GM21529 (cell line): ENCODE data around the gene RICTOR.
"Not testable (repeated sequence)": the region's sequence is repeated elsewhere in the genome, so short reads cannot be mapped to it uniquely, and the experiment has no call there.

ENCODE experiments used
- ATAC-seq: cut with Tn5 transposase; IDR thresholded peaks from one replicate; pipeline ENCODE4 v1.9.1; 2021; ENCODE audit not compliant: unreplicated experiment

RICTOR gene

GRCh38 chr5:39058178-39058921 is 15.8 kb downstream of the RICTOR start:
- ATAC-seq, result peak; percentile 86

DNA sequence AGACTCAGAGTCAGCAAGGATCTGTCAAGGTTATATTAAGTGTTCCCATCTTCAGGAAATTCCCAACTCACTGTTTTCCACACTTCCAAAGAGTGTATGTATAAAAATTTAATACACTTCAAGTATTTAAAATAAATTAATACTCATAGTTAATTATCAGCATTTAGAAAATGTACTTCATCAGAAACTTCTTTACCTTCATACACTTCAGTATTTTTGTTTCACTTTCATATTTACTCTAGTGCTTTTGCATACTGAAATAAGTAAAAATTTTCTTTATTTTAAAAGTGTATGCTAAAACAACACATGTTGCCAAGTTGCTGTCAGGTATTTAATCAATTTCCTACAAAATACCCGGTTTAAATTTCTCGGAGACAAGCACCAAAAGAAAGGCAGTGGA is 16.5 kb downstream of the RICTOR start:
- peak; percentile 57 for ATAC-seq

GRCh38 chr5:39055768-39056398 is 18.3 kb downstream of the RICTOR start:
- ATAC-seq, result no peak

DNA sequence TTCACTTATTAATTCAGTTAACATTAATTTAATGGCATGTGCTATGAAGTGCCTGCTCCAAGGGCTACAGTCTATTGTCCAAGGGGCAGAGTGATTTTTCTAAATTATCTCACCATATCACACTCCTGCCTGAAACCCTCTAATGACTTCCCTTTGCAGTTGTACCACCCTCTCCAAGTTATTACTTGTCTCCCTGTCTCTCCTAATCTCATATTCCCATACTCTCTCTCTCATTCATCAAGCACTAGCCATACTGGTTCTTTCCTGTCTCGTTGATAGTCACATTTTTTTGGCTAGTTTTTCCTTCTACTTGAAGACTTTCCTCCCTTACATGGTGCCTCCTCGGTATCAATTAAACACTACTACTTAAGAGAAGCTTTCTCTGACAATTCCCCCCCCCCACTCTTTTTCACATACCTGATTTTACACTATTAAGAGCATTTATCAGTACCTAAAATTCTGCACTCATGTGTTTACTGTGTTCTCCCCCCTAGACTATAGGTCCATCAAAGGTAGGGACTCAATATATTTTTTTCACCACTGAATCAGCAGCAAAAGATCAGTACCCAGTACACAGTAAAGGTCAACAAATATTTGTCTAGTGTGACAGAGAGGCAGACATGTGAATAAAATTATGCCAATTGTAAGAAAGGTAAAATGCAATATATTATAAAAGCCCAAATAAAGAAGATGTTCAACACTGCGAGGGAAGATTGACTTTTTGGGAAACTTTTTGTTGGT is 19.0 kb downstream of the RICTOR start:
- no peak for ATAC-seq

DNA sequence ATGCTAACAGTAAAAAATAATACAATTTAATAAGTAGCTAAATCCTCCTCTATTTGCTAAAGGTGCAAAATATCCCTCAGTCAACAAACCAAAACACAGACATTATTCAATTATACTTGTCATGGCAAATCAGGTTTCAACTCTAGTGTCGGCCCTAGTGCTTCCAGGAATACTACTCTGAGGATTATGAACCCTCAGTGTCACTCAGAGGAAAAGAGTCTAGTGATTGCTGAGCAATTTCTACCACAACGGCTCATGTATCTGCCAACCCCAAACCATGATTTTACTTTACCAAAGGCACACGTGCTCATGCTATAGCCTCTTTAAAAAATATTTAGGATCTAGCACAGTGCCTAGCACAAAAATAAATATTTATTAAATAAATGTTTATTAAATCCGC is 21.0 kb downstream of the RICTOR start:
- ATAC-seq, result no peak

DNA sequence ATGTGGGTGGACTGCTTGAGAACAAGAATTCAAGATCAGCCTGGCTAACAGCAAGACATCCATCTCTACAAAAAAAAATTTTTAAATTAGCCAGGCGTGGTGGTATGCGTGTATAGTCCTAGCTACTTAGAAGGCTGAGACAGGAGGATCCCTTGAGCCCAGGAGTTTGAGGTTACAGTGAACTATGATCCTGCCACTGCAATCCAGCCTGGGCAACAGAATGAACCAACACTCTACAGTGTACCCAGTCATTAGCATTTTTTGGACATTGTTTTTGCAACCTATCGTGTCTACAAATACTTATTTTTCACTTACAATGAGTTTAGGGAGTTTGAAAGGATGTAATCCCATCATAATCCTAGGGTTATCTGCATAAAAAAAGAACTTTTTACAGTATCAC is 22.1 kb downstream of the RICTOR start:
- ATAC-seq, result no peak

GRCh38 chr5:39049315-39049714 is 24.9 kb downstream of the RICTOR start:
- ATAC-seq, result no peak

DNA sequence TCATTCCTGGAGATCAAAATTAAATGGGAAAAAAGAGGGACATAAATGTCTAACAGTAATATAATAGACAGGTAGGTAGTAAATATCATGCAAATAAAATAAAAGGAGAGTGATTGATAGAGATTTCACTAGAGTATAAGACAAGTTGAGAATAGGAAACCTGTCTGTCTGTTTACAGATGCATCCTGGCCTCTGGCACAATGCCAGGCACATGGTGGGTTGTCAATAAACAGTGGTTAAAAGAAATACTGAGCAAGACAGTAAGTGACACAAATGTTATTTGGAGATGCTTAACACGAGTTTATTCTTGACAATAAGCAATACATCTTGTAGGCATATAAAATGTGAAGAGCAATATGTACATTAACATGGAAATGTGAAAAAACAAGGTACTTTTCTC is 33.3 kb downstream of the RICTOR start:
- ATAC-seq, result no peak

DNA sequence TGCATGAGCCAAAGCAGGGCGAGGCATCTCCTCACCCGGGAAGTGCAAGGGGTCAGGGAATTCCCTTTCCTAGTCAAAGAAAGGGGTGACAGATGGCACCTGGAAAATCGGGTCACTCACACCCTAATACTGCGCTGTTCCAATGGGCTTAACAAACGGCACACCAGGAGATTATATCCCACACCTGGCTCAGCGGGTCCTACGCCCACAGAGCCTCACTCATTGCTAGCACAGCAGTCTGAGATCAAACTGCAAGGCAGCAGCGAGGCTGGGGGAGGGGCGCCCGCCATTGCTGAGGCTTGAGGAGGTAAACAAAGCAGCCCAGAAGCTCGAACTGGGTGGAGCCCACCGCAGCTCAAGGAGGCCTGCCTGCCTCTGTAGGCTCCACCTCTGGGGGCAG is 39.7 kb downstream of the RICTOR start:
- not testable (repeated sequence) for ATAC-seq

- no peak for ATAC-seq
Observed at GRCh38 chr5:39031041-39031440, 43.2 kb downstream of the RICTOR start.

DNA sequence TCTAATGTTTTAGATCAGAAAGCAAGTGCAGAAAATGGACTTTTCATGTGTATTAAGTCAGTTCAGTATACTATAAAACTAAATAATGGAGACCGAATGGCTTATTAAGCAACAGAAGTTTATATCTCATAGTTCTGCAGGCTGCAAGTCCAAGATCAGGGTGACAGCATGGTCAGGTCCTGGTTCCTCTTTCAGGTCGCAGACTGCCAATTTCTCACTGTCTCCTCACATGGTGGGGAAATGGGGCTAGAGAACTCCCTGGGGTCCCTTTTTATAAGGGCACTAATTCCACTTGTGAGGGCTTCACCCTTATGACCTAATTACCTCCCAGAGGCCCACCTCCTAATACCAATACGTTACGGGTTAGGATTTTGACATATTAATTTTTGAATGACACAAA is 48.7 kb downstream of the RICTOR start:
- ATAC-seq, result peak; percentile 51

DNA sequence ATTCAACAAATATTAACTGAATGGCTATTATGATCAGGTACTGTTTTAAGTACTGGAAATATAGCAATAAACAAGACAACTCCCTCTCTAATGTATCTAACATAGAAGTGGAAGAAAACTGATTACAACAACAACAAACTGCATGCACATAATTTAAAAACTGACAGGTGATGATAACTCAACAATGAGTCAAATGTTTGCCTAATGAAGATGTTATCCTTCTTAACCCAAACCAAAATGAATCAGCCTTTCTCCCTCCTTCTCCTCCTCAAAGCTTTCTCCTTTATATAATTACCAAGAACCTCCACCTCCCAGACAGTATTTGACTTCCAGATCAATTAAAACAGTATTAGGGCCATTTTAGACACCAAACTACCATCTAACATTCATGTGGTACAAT is 49.3 kb downstream of the RICTOR start:
- no peak for ATAC-seq

DNA sequence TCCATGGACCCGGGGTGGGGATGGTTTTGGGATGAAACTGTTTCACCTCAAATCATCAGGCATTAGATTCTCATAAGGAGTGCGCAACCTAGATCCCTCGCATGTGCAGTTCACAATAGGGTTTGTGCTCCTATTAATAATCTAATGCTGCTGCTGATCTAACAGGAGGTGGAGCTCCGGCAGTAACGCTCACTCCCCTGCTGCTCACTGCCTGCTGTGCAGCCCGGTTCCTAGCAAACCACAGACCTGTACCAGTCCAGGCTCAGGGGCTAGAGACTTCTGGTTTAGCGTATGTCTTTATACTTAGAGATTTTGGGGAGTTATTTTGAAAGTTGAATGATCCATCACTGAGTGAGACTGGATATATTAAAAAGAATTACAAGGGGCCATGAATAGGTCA is 50.2 kb downstream of the RICTOR start:
- ATAC-seq, result no peak

DNA sequence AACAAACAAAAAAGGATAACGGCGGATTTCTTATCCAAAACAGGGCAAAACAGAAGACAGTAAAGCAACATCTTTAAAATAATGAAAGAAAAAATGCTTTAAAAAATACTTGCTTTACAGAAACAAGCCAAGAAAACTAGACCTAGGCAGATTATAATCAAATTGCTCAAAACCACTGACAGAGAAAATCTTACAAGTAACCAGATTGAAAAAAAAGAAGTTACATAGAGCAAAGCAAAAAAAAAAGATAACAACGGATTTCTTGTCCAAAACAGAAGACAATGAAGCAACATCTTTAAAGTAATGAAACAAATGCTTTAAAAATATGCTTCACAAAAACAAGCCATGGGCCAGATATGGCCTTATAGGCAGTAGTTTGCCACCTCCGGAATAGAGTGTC is 51.1 kb downstream of the RICTOR start:
- ATAC-seq, result no peak

- no peak for ATAC-seq
Observed at GRCh38 chr5:39022151-39022550, 52.0 kb downstream of the RICTOR start.

- no peak for ATAC-seq
Observed at GRCh38 chr5:39021413-39021812, 52.8 kb downstream of the RICTOR start.

- no peak for ATAC-seq
Observed at GRCh38 chr5:39020458-39020857, 53.7 kb downstream of the RICTOR start.

DNA sequence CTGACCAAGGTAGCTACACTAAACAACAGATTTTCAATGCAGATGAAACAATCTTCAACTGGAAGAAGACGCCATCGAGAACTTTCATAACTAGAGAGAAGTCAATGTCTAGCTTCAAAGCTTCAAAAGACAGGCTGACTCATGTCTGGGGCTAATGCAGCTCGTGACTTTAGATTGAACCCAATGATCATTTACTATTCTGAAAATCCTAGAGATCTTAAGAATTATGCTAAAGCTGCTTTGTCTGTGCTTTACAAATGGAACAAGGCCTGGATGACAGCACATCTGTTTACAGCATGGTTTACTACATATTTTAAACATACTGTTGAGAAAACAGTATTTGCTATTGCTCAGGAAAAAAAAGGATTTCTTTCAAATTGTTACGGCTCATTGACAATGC is 54.9 kb downstream of the RICTOR start:
- ATAC-seq, result no peak

- ATAC-seq, result no peak
Observed at GRCh38 chr5:39017504-39017903, 56.7 kb downstream of the RICTOR start.

GRCh38 chr5:39016587-39017275 is 57.5 kb downstream of the RICTOR start:
- ATAC-seq, result no peak

- no peak for ATAC-seq
Observed at GRCh38 chr5:39015743-39016586, 58.2 kb downstream of the RICTOR start.
